ENCODE data around the gene RNF17. TPM values are rescaled to one million over a fixed set of nuclear protein-coding genes. Genes with fewer than 3 reads are reported as not detected.

The RNF17 gene
- total RNA-seq, 1 donor from 2014 or later, result not detected

GRCh38 chr13:24921881-24922280 lies 157.9 kb downstream of the RNF17 start:
- no peaks in the 10 kb centered on the region for H3K27me3 Mint-ChIP-seq
- CTCF ChIA-PET, result no interaction called here
- DNase-seq (no peak), ATAC-seq (ENCODE audit: low read depth) (no peak)
- H3K27ac Mint-ChIP-seq, result peak overlapping the region; percentile 97
- intact Hi-C loops (cut with micrococcal nuclease), result loop anchor here (1.0 to 5.0 kb wide), 8 partner anchors 35 to 1545 kb away; partner anchors contain the start of genes CDK8, MIPEP and NUP58
- TF ChIP-seq CTCF (IDR thresholded peaks at IDR 0.05), result no peak
- POLR2A ChIA-PET, result interaction anchor here (1.3 kb wide), 1 partner anchor 303 kb away, joined by 3 read pairs; no protein-coding TSS in a partner anchor
- no peaks in the 10 kb centered on the region for H3K9me3 Mint-ChIP-seq
- peaks cover 9% of the 10 kb centered on the region for H3K36me3 Mint-ChIP-seq (ENCODE audit: low read depth)
- peaks cover 16% of the 10 kb centered on the region for H3K4me1 Mint-ChIP-seq
- H3K4me3 Mint-ChIP-seq, result peak overlapping the region; percentile 91

GRCh38 chr13:24922387-24922744 lies 158.4 kb downstream of the RNF17 start:
- peaks cover 16% of the 10 kb centered on the region for H3K4me1 Mint-ChIP-seq
- H3K27me3 Mint-ChIP-seq, result no peaks in the 10 kb centered on the region
- intact Hi-C loops (cut with micrococcal nuclease), result loop anchor here (1.0 to 5.0 kb wide), 8 partner anchors 35 to 1545 kb away; partner anchors contain the start of genes CDK8, MIPEP and NUP58
- ATAC-seq (ENCODE audit: low read depth) (peak; percentile 9), DNase-seq (no peak)
- peaks cover 9% of the 10 kb centered on the region for H3K36me3 Mint-ChIP-seq (ENCODE audit: low read depth)
- peak overlapping the region; percentile 97 for H3K27ac Mint-ChIP-seq
- no peak for TF ChIP-seq CTCF (IDR thresholded peaks at IDR 0.05)
- ChIA-PET POLR2A (interaction anchor here (0.9 to 1.3 kb wide), 2 partner anchors 304 to 410 kb away, joined by 3 read pairs; no protein-coding TSS in a partner anchor), CTCF (no interaction called here)
- no peaks in the 10 kb centered on the region for H3K9me3 Mint-ChIP-seq
- peak overlapping the region; percentile 91 for H3K4me3 Mint-ChIP-seq

- Mint-ChIP-seq H3K4me3 (peak overlapping the region; percentile 91), H3K27ac (peak overlapping the region; percentile 97), H3K27me3 (no peaks in the 10 kb centered on the region), H3K36me3 (ENCODE audit: low read depth) (peaks cover 9% of the 10 kb centered on the region), H3K4me1 (peaks cover 16% of the 10 kb centered on the region), H3K9me3 (no peaks in the 10 kb centered on the region)
- intact Hi-C loops (cut with micrococcal nuclease), result loop anchor here (1.0 to 5.0 kb wide), 10 partner anchors 36 to 1546 kb away; partner anchors contain the start of genes CDK8, MIPEP, MTMR6 and NUP58
- peak; percentile 97 for ATAC-seq (ENCODE audit: low read depth)
- peak; percentile 91 for DNase-seq
- ChIA-PET CTCF (no interaction called here), POLR2A (interaction anchor here (0.5 to 1.3 kb wide), 3 partner anchors 304 to 411 kb away, joined by 3 to 6 read pairs (median 3); no protein-coding TSS in a partner anchor)
- TF ChIP-seq CTCF (IDR thresholded peaks at IDR 0.05), result no peak
Observed at GRCh38 chr13:24922745-24923591, 159.0 kb downstream of the RNF17 start.

GRCh38 chr13:24925318-24926231 lies 161.6 kb downstream of the RNF17 start:
- H3K4me1 Mint-ChIP-seq, result peaks cover 17% of the 10 kb centered on the region
- CTCF ChIA-PET, result no interaction called here
- no peak for ATAC-seq (ENCODE audit: low read depth)

More at GRCh38 chr13:24925318-24926231, 161.6 kb downstream of the RNF17 start:
- Mint-ChIP-seq H3K27ac (no peak overlapping the region), H3K9me3 (no peaks in the 10 kb centered on the region), H3K27me3 (peaks cover 4% of the 10 kb centered on the region), H3K36me3 (ENCODE audit: low read depth) (peaks cover 9% of the 10 kb centered on the region), H3K4me3 (no peak overlapping the region)
- TF ChIP-seq CTCF (IDR thresholded peaks at IDR 0.05), result no peak
- POLR2A ChIA-PET, result no interaction called here
- no peak for DNase-seq
- intact Hi-C loops (cut with micrococcal nuclease), result no loop called here
